Activated T-cell treated with anti-CD3 and anti-CD28 coated beads, Interleukin-2, amount 50 U/mL, for 4 hours (primary cell): ENCODE data around the gene CCAR1. TPM values are rescaled to one million over a fixed set of nuclear protein-coding genes. Genes with fewer than 3 reads are reported as not detected.
"Not testable (repeated sequence)": the region's sequence is repeated elsewhere in the genome, so short reads cannot be mapped to it uniquely, and the experiment has no call there.

Source experiments
- ATAC-seq, 2 donors: fragments of 200-7000 bp; cut with Tn5 transposase; one replicate each; pipeline ENCODE4 v1.10.0; 2021
- DNase-seq: peaks from one replicate; pipeline ENCODE4 v3.0.0-alpha.2; 2020
- H3K27me3 Mint-ChIP-seq: one replicate; pipeline ENCODE4 v1.8.0; 2021; ENCODE audit warnings: low read depth, mixed read lengths
- H3K36me3 Mint-ChIP-seq: one replicate; pipeline ENCODE4 v1.8.0; 2022; ENCODE audit warnings: mixed read lengths; ENCODE audit not compliant: insufficient read depth
- H3K4me1 Mint-ChIP-seq: one replicate; pipeline ENCODE4 v1.8.0; 2021; ENCODE audit warnings: low read depth, mixed read lengths
- H3K4me3 Mint-ChIP-seq: one replicate; pipeline ENCODE4 v1.8.0; 2021; ENCODE audit warnings: mild to moderate bottlenecking, moderate library complexity, mixed read lengths
- H3K9me3 Mint-ChIP-seq: one replicate; pipeline ENCODE4 v1.8.0; 2021; ENCODE audit warnings: mixed read lengths
- total RNA-seq, 3 donors: library from RNA; stranded (reverse); gene quantifications; one replicate each; pipeline ENCODE4 v1.2.1, GENCODE V29; 2021

CCAR1 gene
- total RNA-seq, 3 donors from 2014 or later: 105 to 120 (median 114) TPM

DNA sequence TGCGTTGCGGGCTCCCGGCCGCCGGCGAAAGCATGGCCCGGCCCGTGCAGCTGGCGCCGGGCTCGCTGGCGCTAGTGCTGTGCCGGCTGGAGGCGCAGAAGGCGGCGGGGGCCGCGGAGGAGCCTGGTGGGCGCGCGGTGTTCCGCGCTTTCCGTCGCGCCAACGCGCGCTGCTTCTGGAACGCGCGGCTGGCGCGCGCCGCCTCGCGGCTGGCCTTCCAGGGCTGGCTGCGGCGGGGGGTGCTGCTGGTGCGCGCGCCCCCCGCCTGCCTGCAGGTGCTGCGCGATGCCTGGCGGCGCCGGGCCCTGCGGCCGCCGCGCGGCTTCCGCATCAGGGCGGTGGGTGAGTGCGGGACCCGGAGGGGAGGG, 106.5 kb downstream of the CCAR1 start:
- H3K36me3 Mint-ChIP-seq, H3K4me3 Mint-ChIP-seq: not testable (repeated sequence)

DNA sequence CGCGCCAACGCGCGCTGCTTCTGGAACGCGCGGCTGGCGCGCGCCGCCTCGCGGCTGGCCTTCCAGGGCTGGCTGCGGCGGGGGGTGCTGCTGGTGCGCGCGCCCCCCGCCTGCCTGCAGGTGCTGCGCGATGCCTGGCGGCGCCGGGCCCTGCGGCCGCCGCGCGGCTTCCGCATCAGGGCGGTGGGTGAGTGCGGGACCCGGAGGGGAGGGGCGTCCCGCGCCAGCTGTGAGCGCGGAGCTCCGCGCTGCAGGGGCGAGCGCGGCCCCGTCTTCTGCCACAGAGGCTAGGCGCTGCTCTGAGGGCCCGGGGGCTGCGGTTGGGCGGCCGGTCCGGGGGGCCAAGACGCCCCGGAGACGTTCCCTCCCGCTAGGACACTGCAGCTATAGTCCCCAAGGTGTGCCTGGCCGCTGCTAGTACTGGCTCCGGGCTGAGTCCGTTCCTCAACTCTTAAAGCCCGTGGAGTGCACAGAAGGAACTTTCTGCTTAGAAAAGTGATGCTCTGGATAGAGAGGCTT, 107.1 kb downstream of the CCAR1 start:
- not testable (repeated sequence) for H3K9me3 Mint-ChIP-seq, H3K4me1 Mint-ChIP-seq, DNase-seq, H3K27me3 Mint-ChIP-seq, H3K36me3 Mint-ChIP-seq
- H3K4me3 Mint-ChIP-seq: peak overlapping the region; percentile 29
- peak; percentile 64 to 70 for ATAC-seq

More for the DNA sequence above, 106.5 kb downstream of the CCAR1 start:
- not testable (repeated sequence) for H3K4me1 Mint-ChIP-seq, H3K27me3 Mint-ChIP-seq, DNase-seq, H3K9me3 Mint-ChIP-seq
- peak; percentile 56 to 58 for ATAC-seq

DNA sequence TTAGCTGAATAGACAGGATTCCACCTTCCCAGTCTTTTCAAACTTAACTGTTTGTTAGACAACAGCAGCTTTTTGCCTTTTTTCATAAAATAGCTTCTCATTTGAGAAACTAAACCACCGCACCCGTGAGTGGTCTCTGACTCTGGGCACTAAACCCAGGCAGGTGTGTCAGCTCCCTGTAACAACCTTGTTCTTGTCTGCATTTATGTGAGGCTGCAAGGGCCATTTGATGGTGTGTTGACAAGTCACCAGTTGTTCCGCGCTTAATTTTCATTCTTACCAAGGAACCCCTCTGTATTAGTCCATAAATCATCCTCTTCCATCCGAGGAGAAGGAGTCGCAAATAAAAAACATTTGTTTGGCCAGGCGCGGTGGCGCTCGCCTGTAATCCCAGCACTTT, 107.8 kb downstream of the CCAR1 start:
- Mint-ChIP-seq H3K4me1 (peaks cover 7% of the 10 kb centered on the region), H3K36me3 (no peaks in the 10 kb centered on the region), H3K27me3 (peaks cover 6% of the 10 kb centered on the region), H3K4me3 (peak overlapping the region; percentile 29), H3K9me3 (no peaks in the 10 kb centered on the region)
- ATAC-seq (no peak), DNase-seq (no peak)

DNA sequence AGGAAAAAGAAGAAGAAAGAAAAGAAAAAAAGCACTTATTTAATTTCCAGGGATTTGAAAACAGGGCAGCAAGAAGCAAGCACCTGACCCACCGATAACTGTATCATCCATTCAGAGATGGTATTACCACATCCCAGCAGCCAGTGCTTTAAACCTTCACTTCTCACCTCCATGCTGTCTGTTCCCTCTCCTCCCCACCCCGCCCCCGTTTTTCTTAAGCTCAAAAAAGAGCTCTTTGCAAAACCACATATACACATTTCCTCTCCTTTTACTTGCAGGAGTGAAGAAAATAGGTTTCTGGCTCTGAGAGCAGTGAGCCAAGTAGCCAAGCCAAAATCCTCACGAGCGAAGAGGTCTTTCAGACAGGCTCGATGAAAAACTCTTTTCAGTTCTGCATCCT, 108.5 kb downstream of the CCAR1 start:
- Mint-ChIP-seq H3K4me3 (no peak overlapping the region), H3K9me3 (no peaks in the 10 kb centered on the region), H3K4me1 (peaks cover 7% of the 10 kb centered on the region), H3K36me3 (no peaks in the 10 kb centered on the region), H3K27me3 (peaks cover 4% of the 10 kb centered on the region)
- ATAC-seq: no peak
- DNase-seq: no peak

DNA sequence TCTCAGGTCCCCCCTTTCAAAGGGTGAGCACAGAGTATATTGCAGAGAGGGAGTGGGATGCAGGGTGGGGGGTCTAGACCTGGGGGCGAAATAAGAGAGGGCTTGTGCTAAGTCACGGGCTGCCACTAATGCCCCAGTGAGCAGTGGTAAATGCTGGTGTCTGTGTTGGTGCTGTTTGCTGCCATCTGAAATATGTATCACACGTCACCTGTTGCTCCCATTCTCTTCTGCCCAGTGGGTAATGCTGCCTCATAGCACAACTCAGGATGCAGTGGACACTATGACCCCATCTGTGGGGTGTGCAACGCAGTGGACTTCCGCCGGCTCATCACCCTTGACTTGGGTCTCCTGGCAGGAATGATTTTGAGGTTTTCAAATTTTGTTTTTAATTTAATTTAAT, 108.9 kb downstream of the CCAR1 start:
- H3K36me3 Mint-ChIP-seq: no peaks in the 10 kb centered on the region

DNA sequence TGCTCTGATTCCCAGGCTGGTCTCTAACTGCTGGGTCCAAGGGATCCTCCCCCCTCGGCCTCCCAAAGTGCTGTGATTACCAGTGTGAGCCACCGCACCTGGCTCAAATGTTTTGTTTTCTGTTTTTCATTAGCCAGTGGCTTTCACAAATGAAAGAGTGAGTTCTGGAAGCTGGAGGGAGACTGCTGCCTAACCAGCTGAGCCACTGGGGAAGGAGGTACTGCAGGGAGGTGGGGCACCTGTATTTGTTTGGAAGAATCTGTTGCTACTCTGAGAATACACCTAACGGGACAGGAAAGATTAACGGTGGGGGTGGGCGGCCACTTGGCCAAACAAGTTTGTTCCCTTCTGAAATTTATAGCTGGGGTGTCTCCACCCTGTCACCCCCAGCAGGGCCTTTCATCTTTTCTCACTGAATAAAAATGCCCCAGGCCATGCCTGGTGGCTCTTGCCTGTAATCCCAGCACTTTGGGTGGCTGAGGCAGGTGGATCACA, 111.0 kb downstream of the CCAR1 start:
- Mint-ChIP-seq H3K4me3 (no peak overlapping the region), H3K9me3 (no peaks in the 10 kb centered on the region), H3K4me1 (peaks cover 4% of the 10 kb centered on the region), H3K36me3 (no peaks in the 10 kb centered on the region), H3K27me3 (no peaks in the 10 kb centered on the region)
- DNase-seq (no peak), ATAC-seq (no peak)

More for the DNA sequence above, 108.9 kb downstream of the CCAR1 start:
- DNase-seq (no peak), ATAC-seq (no peak)
- peaks cover 7% of the 10 kb centered on the region for H3K4me1 Mint-ChIP-seq
- no peaks in the 10 kb centered on the region for H3K9me3 Mint-ChIP-seq
- peaks cover 1% of the 10 kb centered on the region for H3K27me3 Mint-ChIP-seq
- H3K4me3 Mint-ChIP-seq: no peak overlapping the region

DNA sequence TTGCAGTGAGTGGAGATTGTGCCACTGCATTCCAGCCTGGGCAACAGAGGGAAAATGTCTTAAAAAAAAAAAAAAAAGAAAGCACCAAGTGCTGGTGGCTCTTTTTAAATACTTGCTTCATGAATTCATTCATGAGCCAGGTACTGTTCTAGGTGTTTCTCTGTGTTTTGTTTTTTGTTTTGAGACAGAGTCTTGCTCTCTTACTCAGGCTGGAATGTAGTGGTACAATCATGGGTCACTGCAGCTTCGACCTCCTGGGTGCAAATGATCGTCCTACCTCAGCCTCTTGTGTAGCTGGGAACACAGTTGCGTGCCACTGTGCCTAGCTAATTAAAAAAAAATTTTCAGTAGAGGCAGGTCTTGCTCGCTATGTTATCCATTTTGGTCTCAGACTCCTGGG, 111.6 kb downstream of the CCAR1 start:
- no peaks in the 10 kb centered on the region for H3K36me3 Mint-ChIP-seq
- H3K4me1 Mint-ChIP-seq: peaks cover 4% of the 10 kb centered on the region
- DNase-seq (no peak), ATAC-seq (no peak)
- no peak overlapping the region for H3K4me3 Mint-ChIP-seq
- no peaks in the 10 kb centered on the region for H3K9me3 Mint-ChIP-seq
- H3K27me3 Mint-ChIP-seq: no peaks in the 10 kb centered on the region

DNA sequence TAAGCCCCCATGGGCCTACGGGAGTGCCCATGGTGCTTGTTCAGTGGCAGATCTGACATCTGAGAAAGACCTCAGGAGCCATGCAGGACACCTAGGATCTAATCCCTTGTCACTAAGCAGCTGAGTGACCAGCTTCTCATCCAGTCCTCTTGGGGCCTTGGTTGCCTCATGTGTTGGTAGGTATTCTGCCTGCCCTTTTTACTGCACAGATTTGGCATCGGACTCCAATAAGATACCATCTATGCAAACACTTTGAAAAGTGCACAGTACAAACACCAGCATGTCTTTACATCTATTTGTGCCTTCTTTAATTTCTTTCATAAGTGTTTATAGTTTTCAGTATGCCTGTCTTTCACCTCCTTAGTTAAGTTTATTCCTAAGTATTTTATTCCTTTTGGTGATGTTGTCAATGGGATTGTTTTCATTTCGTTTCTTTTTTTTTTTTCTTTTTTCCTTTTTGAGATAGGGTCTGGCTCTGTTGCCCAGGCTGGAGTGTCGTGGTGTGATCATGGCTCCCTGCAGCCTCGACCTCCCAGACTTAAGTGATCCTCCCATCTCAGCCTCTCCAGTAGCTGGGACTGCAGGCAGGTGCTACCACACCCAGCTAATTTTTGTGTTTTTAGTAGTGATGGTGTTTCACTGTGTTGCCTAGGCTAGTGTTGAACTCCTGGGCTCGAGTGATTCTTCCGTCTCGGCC, 116.7 kb downstream of the CCAR1 start:
- H3K9me3 Mint-ChIP-seq: no peaks in the 10 kb centered on the region
- H3K4me1 Mint-ChIP-seq: no peaks in the 10 kb centered on the region
- no peak for DNase-seq
- no peak for ATAC-seq
- no peaks in the 10 kb centered on the region for H3K36me3 Mint-ChIP-seq
- H3K27me3 Mint-ChIP-seq: no peaks in the 10 kb centered on the region
- no peak overlapping the region for H3K4me3 Mint-ChIP-seq

DNA sequence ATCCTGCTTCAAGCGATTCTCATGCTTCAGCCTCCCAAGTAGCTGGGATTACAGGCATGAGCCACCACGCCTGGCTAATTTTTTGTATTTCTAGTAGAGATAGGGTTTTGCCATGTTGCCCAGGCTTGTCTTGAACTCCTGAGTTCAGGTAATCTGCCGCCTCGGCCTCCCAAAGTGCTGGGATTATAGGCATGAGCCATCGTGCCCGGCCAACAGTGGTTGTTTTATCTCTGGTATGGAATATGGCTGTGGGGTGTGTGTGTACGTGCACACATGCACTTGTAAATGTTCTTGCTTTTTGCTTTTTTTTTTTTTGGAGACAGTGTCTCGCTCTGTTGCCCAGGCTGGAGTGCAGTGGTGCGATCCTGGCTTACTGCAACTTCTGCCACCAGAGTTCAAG, 119.6 kb downstream of the CCAR1 start:
- not testable (repeated sequence) for H3K4me1 Mint-ChIP-seq, DNase-seq, H3K36me3 Mint-ChIP-seq, H3K9me3 Mint-ChIP-seq, H3K27me3 Mint-ChIP-seq, ATAC-seq, H3K4me3 Mint-ChIP-seq

Other genes starting within 250 kb of the CCAR1 start
- 10 to 100 TPM; 15.1 to 27.1 (median 20.0) TPM for gene DNA2, start 249.3 kb upstream of the CCAR1 start, total RNA-seq
- 10 to 100 TPM; 16.0 to 21.4 (median 18.5) TPM for gene SLC25A16, start 193.7 kb upstream of the CCAR1 start, total RNA-seq
- gene TET1, start 160.9 kb upstream of the CCAR1 start, total RNA-seq: under 1 TPM; 0.14 to 0.24 (median 0.23) TPM
- gene STOX1, start 106.3 kb downstream of the CCAR1 start, total RNA-seq: under 1 TPM; 0.35 to 0.98 (median 0.94) TPM
- gene DDX50, start 180.1 kb downstream of the CCAR1 start, total RNA-seq: 10 to 100 TPM; 42.4 to 52.8 (median 43.7) TPM
- gene DDX21, start 234.9 kb downstream of the CCAR1 start, total RNA-seq: 100 to 1,000 TPM; 443 to 481 (median 460) TPM